GM12892 (cell line): ENCODE data around the gene SPTBN1.

Source experiments
- POLR2AphosphoS5 ChIP-seq: IDR thresholded peaks from 2 replicates; pipeline ENCODE4 v1.6.1; 2011; ENCODE audit warnings: low read depth, low read length, control low read depth
- TAF1 ChIP-seq: IDR thresholded peaks from 2 replicates; pipeline ENCODE4 v1.6.1; 2011; ENCODE audit warnings: low read depth, mild to moderate bottlenecking, control low read depth, low read length, borderline replicate concordance

DNA sequence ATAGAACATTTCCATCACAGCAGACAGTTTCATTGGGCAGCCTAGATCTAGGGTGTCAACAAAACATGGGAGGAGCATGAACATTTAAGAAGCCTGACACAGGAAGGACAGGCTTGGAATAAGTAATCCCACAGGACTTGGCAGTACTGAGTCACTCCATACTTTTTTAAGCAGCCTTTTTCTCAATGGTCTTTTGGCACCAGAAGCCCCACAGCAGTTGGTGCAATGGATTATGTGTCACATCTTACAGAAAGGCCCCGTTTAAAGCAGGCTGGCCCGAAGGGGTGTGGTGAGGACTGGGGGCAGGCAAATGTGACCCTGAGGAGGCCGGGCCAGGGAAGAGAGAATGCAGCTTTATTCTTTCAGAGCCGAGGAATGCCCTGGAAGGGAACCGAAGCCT is 26.6 kb downstream of the SPTBN1 start:
- no peak for TF ChIP-seq TAF1
- no peak for TF ChIP-seq POLR2AphosphoS5
